GM23338 (cell line): ENCODE results near the gene NUBPL.

Source experiments
- CTCF ChIP-seq, 2 experiments: fragments of 200-600 bp in 1 of 2; sonication (generic) in 1 of 2; conservative IDR thresholded peaks; 2 replicates each; pipeline versions ENCODE4 v1.5.1 to v1.6.1; 2016 to 2017; ENCODE audit warnings: antibody characterized with exemption in 2 of 2, low read depth in 2 of 2, mild to moderate bottlenecking in 2 of 2, moderate library complexity in 1 of 2
- EZH2 ChIP-seq: fragments of 200-600 bp; sonication (generic); IDR thresholded peaks from one replicate; pipeline ENCODE4 v1.8.0; 2017; ENCODE audit warnings: antibody characterized with exemption, mild to moderate bottlenecking, low read depth; ENCODE audit not compliant: unreplicated experiment
- EZH2phosphoT487 ChIP-seq: fragments of 200-600 bp; sonication (generic); IDR thresholded peaks from one replicate; pipeline ENCODE4 v1.8.1; 2018; ENCODE audit warnings: antibody characterized with exemption; ENCODE audit not compliant: unreplicated experiment
- POLR2AphosphoS5 ChIP-seq: IDR thresholded peaks from 2 replicates; pipeline ENCODE4 v1.6.1; 2016; ENCODE audit warnings: antibody characterized with exemption, low read depth
- ZNF114 ChIP-seq: fragments of 250-450 bp; sonication (Bioruptor Pico); IDR thresholded peaks from 2 replicates; pipeline ENCODE4 v1.5.0; 2020; ENCODE audit warnings: mild to moderate bottlenecking, moderate library complexity
- TF ChIP-seq, protein P1 (sequence below): IDR thresholded peaks from 2 replicates; pipeline ENCODE4 v1.6.1; 2016; ENCODE audit warnings: antibody characterized with exemption

DNA sequence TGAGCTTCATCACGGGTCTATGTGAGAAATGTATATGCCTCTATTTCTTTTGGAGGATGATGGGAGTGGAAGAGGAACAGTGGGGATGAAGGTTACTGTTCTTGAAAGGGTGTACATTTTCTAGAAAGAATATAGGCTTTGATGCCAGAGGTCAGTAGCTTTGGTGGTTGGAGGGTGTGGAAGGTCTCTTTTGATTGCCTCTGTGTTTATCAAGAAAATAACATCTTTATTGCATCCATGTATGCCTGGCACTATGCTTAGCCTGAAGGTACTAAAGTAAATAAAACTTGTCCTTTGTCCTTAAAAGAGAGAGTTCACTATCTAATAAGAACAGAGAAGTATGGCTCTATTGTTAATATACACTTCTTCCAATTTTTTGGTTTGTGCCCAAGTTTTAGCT lies 201.8 kb downstream of the NUBPL start:
- TF ChIP-seq CTCF (conservative IDR thresholded peaks at IDR 0.05; ENCODE audit: low read depth in 2 of 2) (no peak), ZNF114 (CRISPR knock-in tag) (no peak), POLR2AphosphoS5 (no peak), EZH2 (no peak), EZH2phosphoT487 (no peak)
- TF ChIP-seq, protein P1, sequence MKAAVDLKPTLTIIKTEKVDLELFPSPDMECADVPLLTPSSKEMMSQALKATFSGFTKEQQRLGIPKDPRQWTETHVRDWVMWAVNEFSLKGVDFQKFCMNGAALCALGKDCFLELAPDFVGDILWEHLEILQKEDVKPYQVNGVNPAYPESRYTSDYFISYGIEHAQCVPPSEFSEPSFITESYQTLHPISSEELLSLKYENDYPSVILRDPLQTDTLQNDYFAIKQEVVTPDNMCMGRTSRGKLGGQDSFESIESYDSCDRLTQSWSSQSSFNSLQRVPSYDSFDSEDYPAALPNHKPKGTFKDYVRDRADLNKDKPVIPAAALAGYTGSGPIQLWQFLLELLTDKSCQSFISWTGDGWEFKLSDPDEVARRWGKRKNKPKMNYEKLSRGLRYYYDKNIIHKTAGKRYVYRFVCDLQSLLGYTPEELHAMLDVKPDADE = no peak
